SK-N-SH treated with all-trans-retinoic acid at 6 μM for 48 hours (cell line): ENCODE results near the gene PPARG.

Experiments used
- ATAC-seq: fragments of 200-7000 bp; cut with Tn5 transposase; 3 replicates; pipeline ENCODE4 v1.9.1; 2020; ENCODE audit warnings: mild to moderate bottlenecking, moderate library complexity
- ARNTL ChIP-seq: fragments of 450-650 bp; formaldehyde crosslinking; IDR thresholded peaks from 2 replicates; pipeline ENCODE4 v1.5.0; 2020; ENCODE audit warnings: low read depth, mild to moderate bottlenecking, moderate library complexity, borderline replicate concordance
- BACH2 ChIP-seq: fragments of 250-450 bp; sonication (Bioruptor Pico); IDR thresholded peaks from 2 replicates; pipeline ENCODE4 v1.9.0; 2021; ENCODE audit warnings: mild to moderate bottlenecking, borderline replicate concordance
- CREB5 ChIP-seq: fragments of 250-450 bp; sonication (Bioruptor Pico); IDR thresholded peaks from 2 replicates; pipeline ENCODE4 v1.5.1; 2020; ENCODE audit warnings: low read depth, mild to moderate bottlenecking, moderate library complexity
- CSDC2 ChIP-seq: fragments of 250-450 bp; sonication (Bioruptor Pico); IDR thresholded peaks from 2 replicates; pipeline ENCODE4 v1.5.0; 2020; ENCODE audit warnings: mild to moderate bottlenecking, moderate library complexity
- CSRNP3 ChIP-seq: fragments of 250-450 bp; sonication (Bioruptor Pico); IDR thresholded peaks from 2 replicates; pipeline ENCODE4 v1.5.1; 2021; ENCODE audit warnings: mild to moderate bottlenecking, moderate library complexity
- ESRRG ChIP-seq: fragments of 250-450 bp; sonication (Bioruptor Pico); IDR thresholded peaks from 2 replicates; pipeline ENCODE4 v1.6.1; 2021; ENCODE audit warnings: mild to moderate bottlenecking
- GLIS3 ChIP-seq: fragments of 250-450 bp; sonication (Bioruptor Pico); IDR thresholded peaks from 2 replicates; pipeline ENCODE4 v1.5.0; 2020; ENCODE audit warnings: mild to moderate bottlenecking, moderate library complexity
- ISL1 ChIP-seq: fragments of 250-450 bp; sonication (Bioruptor Pico); IDR thresholded peaks from 2 replicates; pipeline ENCODE4 v2.1.2; 2022; ENCODE audit warnings: mild to moderate bottlenecking, moderate library complexity
- OSR1 ChIP-seq: fragments of 250-450 bp; sonication (Bioruptor Pico); IDR thresholded peaks from 2 replicates; pipeline ENCODE4 v1.8.0; 2022; ENCODE audit warnings: moderate library complexity, mild to moderate bottlenecking, inconsistent platforms
- PATZ1 ChIP-seq: fragments of 250-450 bp; sonication (Bioruptor Pico); IDR thresholded peaks from 2 replicates; pipeline ENCODE4 v1.8.0; 2020; ENCODE audit warnings: mild to moderate bottlenecking, moderate library complexity, borderline replicate concordance
- POU6F1 ChIP-seq: fragments of 250-450 bp; sonication (Bioruptor Pico); IDR thresholded peaks from 2 replicates; pipeline ENCODE4 v1.8.0; 2021; ENCODE audit warnings: low read depth, mild to moderate bottlenecking, moderate library complexity, borderline replicate concordance
- PPARA ChIP-seq: fragments of 250-450 bp; sonication (Bioruptor Pico); IDR thresholded peaks from 2 replicates; pipeline ENCODE4 v1.5.0; 2020; ENCODE audit warnings: mild to moderate bottlenecking, borderline replicate concordance
- RARB ChIP-seq: fragments of 250-450 bp; sonication (Bioruptor Pico); IDR thresholded peaks from 2 replicates; pipeline ENCODE4 v1.8.0; 2021; ENCODE audit warnings: mild to moderate bottlenecking, moderate library complexity
- SNAI2 ChIP-seq: fragments of 250-450 bp; sonication (Bioruptor Pico); IDR thresholded peaks from 2 replicates; pipeline ENCODE4 v1.5.0; 2020; ENCODE audit warnings: mild to moderate bottlenecking, moderate library complexity
- TCF4 ChIP-seq: fragments of 250-450 bp; sonication (Bioruptor Pico); IDR thresholded peaks from 2 replicates; pipeline ENCODE4 v1.8.0; 2021; ENCODE audit warnings: mild to moderate bottlenecking, moderate library complexity, borderline replicate concordance
- TOX ChIP-seq: fragments of 250-450 bp; sonication (Bioruptor Pico); IDR thresholded peaks from 2 replicates; pipeline ENCODE4 v1.8.0; 2021; ENCODE audit warnings: mild to moderate bottlenecking, moderate library complexity, borderline replicate concordance
- TSHZ2 ChIP-seq: fragments of 250-450 bp; sonication (Bioruptor Pico); IDR thresholded peaks from 2 replicates; pipeline ENCODE4 v1.5.0; 2020; ENCODE audit warnings: mild to moderate bottlenecking, moderate library complexity
- ZC3H10 ChIP-seq: fragments of 250-450 bp; sonication (Bioruptor Pico); IDR thresholded peaks from 2 replicates; pipeline ENCODE4 v1.5.1; 2021; ENCODE audit warnings: mild to moderate bottlenecking, moderate library complexity
- ZFP3 ChIP-seq: fragments of 250-450 bp; sonication (Bioruptor Pico); IDR thresholded peaks from 2 replicates; pipeline ENCODE4 v1.5.0; 2020; ENCODE audit warnings: mild to moderate bottlenecking, moderate library complexity
- ZFP30 ChIP-seq: fragments of 450-650 bp; formaldehyde crosslinking; IDR thresholded peaks from 2 replicates; pipeline ENCODE4 v1.5.0; 2022; ENCODE audit warnings: mild to moderate bottlenecking, moderate library complexity
- ZNF565 ChIP-seq: fragments of 450-650 bp; formaldehyde crosslinking; conservative IDR thresholded peaks from 2 replicates; pipeline ENCODE4 v1.5.0; 2020; ENCODE audit warnings: low read depth, mild to moderate bottlenecking, moderate library complexity
- ZNF70 ChIP-seq: fragments of 450-650 bp; formaldehyde crosslinking; IDR thresholded peaks from 2 replicates; pipeline ENCODE4 v1.5.0; 2020; ENCODE audit warnings: mild to moderate bottlenecking, moderate library complexity
- ZNF8 ChIP-seq: fragments of 450-650 bp; formaldehyde crosslinking; IDR thresholded peaks from 2 replicates; pipeline ENCODE4 v1.5.0; 2020; ENCODE audit warnings: mild to moderate bottlenecking, moderate library complexity

PPARG gene

GRCh38 chr3:12375572-12375971 lies 86.7 kb downstream of the PPARG start:
- no peak for TF ChIP-seq PPARA (CRISPR knock-in tag)
- no peak for TF ChIP-seq TSHZ2 (CRISPR knock-in tag)
- no peak for TF ChIP-seq CREB5 (CRISPR knock-in tag)
- TF ChIP-seq SNAI2: no peak
- no peak for TF ChIP-seq ZNF8 (CRISPR knock-in tag)
- TF ChIP-seq CSRNP3: no peak
- no peak for TF ChIP-seq ZNF70 (CRISPR knock-in tag)
- no peak for TF ChIP-seq ISL1 (CRISPR knock-in tag)
- no peak for TF ChIP-seq ZC3H10
- TF ChIP-seq TCF4 (CRISPR knock-in tag): no peak
- TF ChIP-seq TOX (CRISPR knock-in tag): no peak
- no peak for TF ChIP-seq ZNF565 (CRISPR knock-in tag)
- TF ChIP-seq ZFP3 (CRISPR knock-in tag): no peak
- no peak for TF ChIP-seq GLIS3 (CRISPR knock-in tag)
- TF ChIP-seq BACH2 (CRISPR knock-in tag): no peak
- ATAC-seq: no peak

- TF ChIP-seq ZFP3 (CRISPR knock-in tag): no peak
- no peak for TF ChIP-seq ARNTL (CRISPR knock-in tag)
- TF ChIP-seq TOX (CRISPR knock-in tag): no peak
- TF ChIP-seq CREB5 (CRISPR knock-in tag): no peak
- no peak for TF ChIP-seq ZNF8 (CRISPR knock-in tag)
- TF ChIP-seq CSDC2: no peak
- TF ChIP-seq OSR1 (CRISPR knock-in tag): no peak
- no peak for TF ChIP-seq ZC3H10
- no peak for TF ChIP-seq CSRNP3
- no peak for TF ChIP-seq TCF4 (CRISPR knock-in tag)
- no peak for TF ChIP-seq PATZ1 (CRISPR knock-in tag)
- no peak for TF ChIP-seq POU6F1
- TF ChIP-seq RARB (CRISPR knock-in tag): no peak
- no peak for TF ChIP-seq ESRRG (CRISPR knock-in tag)
- no peak for TF ChIP-seq ZNF70 (CRISPR knock-in tag)
- no peak for TF ChIP-seq TSHZ2 (CRISPR knock-in tag)
- TF ChIP-seq ZFP30 (CRISPR knock-in tag): no peak
- TF ChIP-seq, all 23 proteins: peak for 0
- no peak for ATAC-seq
Measured at GRCh38 chr3:12379640-12380429, 91.0 kb downstream of the PPARG start.
